IMR-90 (cell line): ENCODE measurements around the gene TMEM131.

Experiments used
- CHD1 ChIP-seq: IDR thresholded peaks from 2 replicates; pipeline ENCODE4 v1.6.1; 2012; ENCODE audit warnings: low read depth, low read length, improper control_type of control experiment
- FOS ChIP-seq: fragments of 150-350 bp; IDR thresholded peaks from 2 replicates; pipeline ENCODE4 v1.6.1; 2016; ENCODE audit warnings: low read depth, low read length
- MXI1 ChIP-seq: IDR thresholded peaks from 2 replicates; pipeline ENCODE4 v1.6.1; 2012; ENCODE audit warnings: low read depth, mild to moderate bottlenecking, low read length, moderate library complexity, borderline replicate concordance
- POLR2A ChIP-seq: IDR thresholded peaks from 2 replicates; pipeline ENCODE4 v1.6.1; 2012; ENCODE audit warnings: mild to moderate bottlenecking, low read depth, low read length
- RAD21 ChIP-seq: IDR thresholded peaks from 2 replicates; pipeline ENCODE4 v1.6.1; 2012; ENCODE audit warnings: low read length, improper control_type of control experiment
- RCOR1 ChIP-seq: IDR thresholded peaks from 2 replicates; pipeline ENCODE4 v1.6.1; 2012; ENCODE audit warnings: mild to moderate bottlenecking, low read length, improper control_type of control experiment; ENCODE audit not compliant: insufficient replicate concordance
- TF ChIP-seq, protein P1 (sequence below): conservative IDR thresholded peaks from 2 replicates; pipeline ENCODE4 v1.5.1; 2012; ENCODE audit warnings: mild to moderate bottlenecking, low read depth, low read length, improper control_type of control experiment
- TF ChIP-seq, protein P2 (sequence below): fragments of 150-350 bp; IDR thresholded peaks from 2 replicates; pipeline ENCODE4 v1.6.1; 2016; ENCODE audit warnings: low read depth, mild to moderate bottlenecking, low read length, moderate library complexity, borderline replicate concordance

DNA sequence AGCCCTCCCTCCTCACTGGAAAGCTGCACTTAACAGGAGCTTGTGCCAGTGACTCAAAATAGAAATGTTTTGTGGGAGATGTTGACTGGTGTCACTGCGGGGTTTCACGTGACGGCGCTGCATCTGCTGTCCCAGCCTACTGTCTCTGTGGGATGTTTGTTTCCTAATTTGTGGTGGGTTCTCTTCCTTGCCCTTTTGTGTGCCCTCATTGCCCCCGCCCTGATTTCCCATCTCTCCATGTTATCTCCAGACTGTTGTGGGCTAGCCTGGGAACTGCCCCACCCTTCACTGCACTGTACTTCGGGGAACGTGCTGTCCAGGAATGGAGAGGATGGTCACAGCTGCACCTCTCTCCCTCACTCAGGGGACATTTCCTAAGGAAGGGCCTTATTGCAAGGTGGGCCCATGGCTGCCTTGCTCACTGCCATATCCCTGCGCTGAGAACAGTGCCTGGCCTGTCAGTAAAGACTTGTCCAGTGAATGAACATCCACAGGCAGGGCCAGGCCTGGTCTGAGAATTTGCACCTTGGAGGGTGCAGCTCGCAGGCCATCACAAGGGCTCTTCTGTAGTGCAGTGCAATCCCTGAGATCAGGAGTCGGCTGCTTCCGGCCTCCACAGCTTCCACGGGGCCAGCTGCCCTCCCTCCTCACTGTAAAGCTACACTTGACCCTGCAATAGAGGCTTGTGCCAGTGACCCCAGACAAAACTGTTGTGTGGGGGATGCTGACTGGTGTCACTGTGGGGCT, 264.3 kb downstream of the TMEM131 start:
- TF ChIP-seq, protein P1, sequence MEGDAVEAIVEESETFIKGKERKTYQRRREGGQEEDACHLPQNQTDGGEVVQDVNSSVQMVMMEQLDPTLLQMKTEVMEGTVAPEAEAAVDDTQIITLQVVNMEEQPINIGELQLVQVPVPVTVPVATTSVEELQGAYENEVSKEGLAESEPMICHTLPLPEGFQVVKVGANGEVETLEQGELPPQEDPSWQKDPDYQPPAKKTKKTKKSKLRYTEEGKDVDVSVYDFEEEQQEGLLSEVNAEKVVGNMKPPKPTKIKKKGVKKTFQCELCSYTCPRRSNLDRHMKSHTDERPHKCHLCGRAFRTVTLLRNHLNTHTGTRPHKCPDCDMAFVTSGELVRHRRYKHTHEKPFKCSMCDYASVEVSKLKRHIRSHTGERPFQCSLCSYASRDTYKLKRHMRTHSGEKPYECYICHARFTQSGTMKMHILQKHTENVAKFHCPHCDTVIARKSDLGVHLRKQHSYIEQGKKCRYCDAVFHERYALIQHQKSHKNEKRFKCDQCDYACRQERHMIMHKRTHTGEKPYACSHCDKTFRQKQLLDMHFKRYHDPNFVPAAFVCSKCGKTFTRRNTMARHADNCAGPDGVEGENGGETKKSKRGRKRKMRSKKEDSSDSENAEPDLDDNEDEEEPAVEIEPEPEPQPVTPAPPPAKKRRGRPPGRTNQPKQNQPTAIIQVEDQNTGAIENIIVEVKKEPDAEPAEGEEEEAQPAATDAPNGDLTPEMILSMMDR = no peak
- TF ChIP-seq MXI1 (no peak), RCOR1 (no peak), POLR2A (no peak), RAD21 (no peak), CHD1 (no peak), FOS (no peak)
- TF ChIP-seq, protein P2, sequence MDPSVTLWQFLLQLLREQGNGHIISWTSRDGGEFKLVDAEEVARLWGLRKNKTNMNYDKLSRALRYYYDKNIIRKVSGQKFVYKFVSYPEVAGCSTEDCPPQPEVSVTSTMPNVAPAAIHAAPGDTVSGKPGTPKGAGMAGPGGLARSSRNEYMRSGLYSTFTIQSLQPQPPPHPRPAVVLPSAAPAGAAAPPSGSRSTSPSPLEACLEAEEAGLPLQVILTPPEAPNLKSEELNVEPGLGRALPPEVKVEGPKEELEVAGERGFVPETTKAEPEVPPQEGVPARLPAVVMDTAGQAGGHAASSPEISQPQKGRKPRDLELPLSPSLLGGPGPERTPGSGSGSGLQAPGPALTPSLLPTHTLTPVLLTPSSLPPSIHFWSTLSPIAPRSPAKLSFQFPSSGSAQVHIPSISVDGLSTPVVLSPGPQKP = no peak
